ENCODE data around the gene IL6ST.

IL6ST gene

DNA sequence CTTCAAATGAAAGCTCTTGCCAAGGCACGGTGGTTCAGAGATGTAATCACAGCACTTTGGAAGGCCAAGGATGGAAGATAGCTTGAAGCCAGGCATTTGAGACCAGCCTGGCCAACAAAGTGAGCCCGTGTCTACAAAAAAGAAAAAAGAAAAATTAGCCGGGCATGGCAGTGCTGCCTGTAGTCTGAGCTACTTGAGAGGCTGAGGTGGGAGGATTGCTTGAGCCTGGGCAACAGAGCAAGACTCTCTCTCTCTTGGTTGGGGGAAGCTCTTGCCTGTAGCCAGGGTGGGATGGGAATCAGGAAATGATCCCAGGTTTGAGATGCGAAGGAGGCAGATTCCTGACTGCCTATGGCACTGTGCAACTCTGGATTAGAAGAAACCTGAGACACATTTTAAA, 62.1 kb downstream of the IL6ST start:
- Histone ChIP-seq H3K27ac (ENCODE audit: extremely low read depth, low read depth, low read length) (no peak overlapping the region), H3K9me3 (ENCODE audit: control insufficient read depth, insufficient read depth, low read depth, low read length) (no peaks in the 10 kb centered on the region), H3K36me3 (ENCODE audit: control insufficient read depth in 2 of 2, insufficient read depth in 1 of 2, low read length in 2 of 2) (no peaks in the 10 kb centered on the region), H3K4me1 (ENCODE audit: control insufficient read depth, insufficient read depth, low read length) (no peaks in the 10 kb centered on the region), H3K4me3 (ENCODE audit: low read depth, low read length) (no peak overlapping the region)
- no peak for TF ChIP-seq SP7 (tag by site-specific recombination; IDR thresholded peaks at IDR 0.05)
- TF ChIP-seq PBX3 (CRISPR knock-in tag; IDR thresholded peaks at IDR 0.05), result no peak
- TF ChIP-seq, protein P1, sequence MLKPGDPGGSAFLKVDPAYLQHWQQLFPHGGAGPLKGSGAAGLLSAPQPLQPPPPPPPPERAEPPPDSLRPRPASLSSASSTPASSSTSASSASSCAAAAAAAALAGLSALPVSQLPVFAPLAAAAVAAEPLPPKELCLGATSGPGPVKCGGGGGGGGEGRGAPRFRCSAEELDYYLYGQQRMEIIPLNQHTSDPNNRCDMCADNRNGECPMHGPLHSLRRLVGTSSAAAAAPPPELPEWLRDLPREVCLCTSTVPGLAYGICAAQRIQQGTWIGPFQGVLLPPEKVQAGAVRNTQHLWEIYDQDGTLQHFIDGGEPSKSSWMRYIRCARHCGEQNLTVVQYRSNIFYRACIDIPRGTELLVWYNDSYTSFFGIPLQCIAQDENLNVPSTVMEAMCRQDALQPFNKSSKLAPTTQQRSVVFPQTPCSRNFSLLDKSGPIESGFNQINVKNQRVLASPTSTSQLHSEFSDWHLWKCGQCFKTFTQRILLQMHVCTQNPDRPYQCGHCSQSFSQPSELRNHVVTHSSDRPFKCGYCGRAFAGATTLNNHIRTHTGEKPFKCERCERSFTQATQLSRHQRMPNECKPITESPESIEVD (tag by site-specific recombination; IDR thresholded peaks at IDR 0.05), result no peak
- no peak for TF ChIP-seq TCF7L2 (IDR thresholded peaks at IDR 0.05; ENCODE audit: borderline replicate concordance, low read depth, low read length)
- TF ChIP-seq, protein P2, sequence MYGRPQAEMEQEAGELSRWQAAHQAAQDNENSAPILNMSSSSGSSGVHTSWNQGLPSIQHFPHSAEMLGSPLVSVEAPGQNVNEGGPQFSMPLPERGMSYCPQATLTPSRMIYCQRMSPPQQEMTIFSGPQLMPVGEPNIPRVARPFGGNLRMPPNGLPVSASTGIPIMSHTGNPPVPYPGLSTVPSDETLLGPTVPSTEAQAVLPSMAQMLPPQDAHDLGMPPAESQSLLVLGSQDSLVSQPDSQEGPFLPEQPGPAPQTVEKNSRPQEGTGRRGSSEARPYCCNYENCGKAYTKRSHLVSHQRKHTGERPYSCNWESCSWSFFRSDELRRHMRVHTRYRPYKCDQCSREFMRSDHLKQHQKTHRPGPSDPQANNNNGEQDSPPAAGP (tag by site-specific recombination; IDR thresholded peaks at IDR 0.05), result no peak
- TF ChIP-seq ZNF24 (tag by site-specific recombination; IDR thresholded peaks at IDR 0.05), result no peak
- TF ChIP-seq ZXDB (tag by site-specific recombination; IDR thresholded peaks at IDR 0.05), result no peak
- TF ChIP-seq ZNF560 (tag by site-specific recombination; IDR thresholded peaks at IDR 0.05; ENCODE audit: borderline replicate concordance), result no peak
- TF ChIP-seq ZNF571 (tag by site-specific recombination; IDR thresholded peaks at IDR 0.05), result no peak
- TF ChIP-seq, protein P3, sequence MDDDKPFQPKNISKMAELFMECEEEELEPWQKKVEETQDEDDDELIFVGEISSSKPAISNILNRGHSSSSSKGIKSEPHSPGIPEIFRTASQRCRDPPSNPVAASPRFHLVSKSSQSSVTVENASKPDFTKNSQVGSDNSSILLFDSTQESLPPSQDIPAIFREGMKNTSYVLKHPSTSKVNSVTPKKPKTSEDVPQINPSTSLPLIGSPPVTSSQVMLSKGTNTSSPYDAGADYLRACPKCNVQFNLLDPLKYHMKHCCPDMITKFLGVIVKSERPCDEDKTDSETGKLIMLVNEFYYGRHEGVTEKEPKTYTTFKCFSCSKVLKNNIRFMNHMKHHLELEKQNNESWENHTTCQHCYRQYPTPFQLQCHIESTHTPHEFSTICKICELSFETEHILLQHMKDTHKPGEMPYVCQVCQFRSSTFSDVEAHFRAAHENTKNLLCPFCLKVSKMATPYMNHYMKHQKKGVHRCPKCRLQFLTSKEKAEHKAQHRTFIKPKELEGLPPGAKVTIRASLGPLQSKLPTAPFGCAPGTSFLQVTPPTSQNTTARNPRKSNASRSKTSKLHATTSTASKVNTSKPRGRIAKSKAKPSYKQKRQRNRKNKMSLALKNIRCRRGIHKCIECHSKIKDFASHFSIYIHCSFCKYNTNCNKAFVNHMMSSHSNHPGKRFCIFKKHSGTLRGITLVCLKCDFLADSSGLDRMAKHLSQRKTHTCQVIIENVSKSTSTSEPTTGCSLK (tag by site-specific recombination; IDR thresholded peaks at IDR 0.05), result no peak
- TF ChIP-seq KLF1 (tag by site-specific recombination; IDR thresholded peaks at IDR 0.05), result no peak
- TF ChIP-seq KLF10 (tag by site-specific recombination; IDR thresholded peaks at IDR 0.05), result no peak
- no peak for TF ChIP-seq ZNF19 (tag by site-specific recombination; IDR thresholded peaks at IDR 0.05; ENCODE audit: low read depth)
- no peak for TF ChIP-seq ZNF549 (tag by site-specific recombination; IDR thresholded peaks at IDR 0.05)
- POLR2A ChIA-PET, result no interaction called here
- CTCF ChIA-PET, result interaction anchor here (0.6 to 1.7 kb wide), 5 partner anchors 114 to 332 kb away, joined by 3 to 5 read pairs (median 3); no protein-coding TSS in a partner anchor

DNA sequence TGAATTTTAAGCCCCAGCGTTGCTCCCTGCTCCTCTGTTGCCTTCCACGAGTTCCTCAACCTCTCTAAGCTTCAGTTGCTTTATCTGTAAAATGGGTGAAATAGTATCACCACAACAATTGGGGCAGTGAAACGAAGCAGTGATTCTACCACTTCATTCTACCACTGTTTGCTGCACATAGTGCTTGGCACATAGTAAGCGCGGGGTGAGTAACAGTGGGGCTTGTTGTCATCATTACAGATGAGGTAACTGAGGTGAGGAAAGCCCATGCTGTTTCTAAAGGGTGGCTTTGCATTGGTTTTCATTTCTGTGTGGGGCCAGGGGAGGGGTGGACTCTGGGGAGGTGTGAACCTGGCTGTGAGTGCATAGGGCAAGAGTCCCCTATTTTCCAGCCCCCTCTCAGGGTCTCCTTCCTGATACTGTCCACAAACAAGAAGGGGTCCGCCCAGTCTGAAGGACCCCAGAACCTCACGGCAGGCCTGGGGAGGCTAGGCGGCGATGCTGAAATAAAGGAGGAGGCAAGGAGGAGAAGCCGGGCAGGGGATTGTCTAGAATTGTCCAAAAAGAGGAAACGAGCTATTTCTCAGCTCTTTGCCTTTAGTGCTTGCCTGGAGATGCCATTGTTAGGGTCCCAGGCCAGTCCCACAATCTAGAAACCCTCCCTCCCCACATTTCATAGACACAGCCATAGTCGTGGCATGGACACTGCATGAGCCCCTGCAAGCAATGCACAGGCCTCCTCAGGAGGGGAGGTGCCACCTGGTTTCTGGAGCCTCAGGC, 65.6 kb downstream of the IL6ST start:
- CTCF ChIA-PET, result interaction anchor here (1.1 kb wide), 1 partner anchor 272 kb away, joined by 5 read pairs; no protein-coding TSS in a partner anchor
- no peaks in the 10 kb centered on the region for H3K9me3 ChIP-seq (ENCODE audit: control insufficient read depth, insufficient read depth, low read depth, low read length)
- no peak overlapping the region for H3K27ac ChIP-seq (ENCODE audit: extremely low read depth, low read depth, low read length)
- POLR2A ChIA-PET, result no interaction called here
- no peak overlapping the region for H3K4me3 ChIP-seq (ENCODE audit: low read depth, low read length)
- no peaks in the 10 kb centered on the region for H3K4me1 ChIP-seq (ENCODE audit: control insufficient read depth, insufficient read depth, low read length)
- no peaks in the 10 kb centered on the region for H3K36me3 ChIP-seq (ENCODE audit: control insufficient read depth in 2 of 2, insufficient read depth in 1 of 2, low read length in 2 of 2)
- TF ChIP-seq ZNF48 (tag by site-specific recombination; IDR thresholded peaks at IDR 0.05) (no peak), ZNF121 (tag by site-specific recombination; IDR thresholded peaks at IDR 0.05) (no peak), ZNF560 (tag by site-specific recombination; IDR thresholded peaks at IDR 0.05; ENCODE audit: borderline replicate concordance) (no peak), OVOL3 (tag by site-specific recombination; IDR thresholded peaks at IDR 0.05) (no peak), ZNF623 (tag by site-specific recombination; IDR thresholded peaks at IDR 0.05) (no peak), ZNF266 (tag by site-specific recombination; IDR thresholded peaks at IDR 0.05; ENCODE audit: low read depth) (no peak), TRIM28 (IDR thresholded peaks at IDR 0.05; ENCODE audit: borderline replicate concordance, low read length) (no peak), ZNF157 (tag by site-specific recombination; IDR thresholded peaks at IDR 0.05) (no peak), YY1 (tag by site-specific recombination; IDR thresholded peaks at IDR 0.05) (no peak), ZNF777 (tag by site-specific recombination; IDR thresholded peaks at IDR 0.05; ENCODE audit: borderline replicate concordance) (no peak), ZNF10 (tag by site-specific recombination; IDR thresholded peaks at IDR 0.05) (no peak), ZNF24 (tag by site-specific recombination; IDR thresholded peaks at IDR 0.05) (no peak)
- TF ChIP-seq, protein P4, sequence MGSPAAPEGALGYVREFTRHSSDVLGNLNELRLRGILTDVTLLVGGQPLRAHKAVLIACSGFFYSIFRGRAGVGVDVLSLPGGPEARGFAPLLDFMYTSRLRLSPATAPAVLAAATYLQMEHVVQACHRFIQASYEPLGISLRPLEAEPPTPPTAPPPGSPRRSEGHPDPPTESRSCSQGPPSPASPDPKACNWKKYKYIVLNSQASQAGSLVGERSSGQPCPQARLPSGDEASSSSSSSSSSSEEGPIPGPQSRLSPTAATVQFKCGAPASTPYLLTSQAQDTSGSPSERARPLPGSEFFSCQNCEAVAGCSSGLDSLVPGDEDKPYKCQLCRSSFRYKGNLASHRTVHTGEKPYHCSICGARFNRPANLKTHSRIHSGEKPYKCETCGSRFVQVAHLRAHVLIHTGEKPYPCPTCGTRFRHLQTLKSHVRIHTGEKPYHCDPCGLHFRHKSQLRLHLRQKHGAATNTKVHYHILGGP (tag by site-specific recombination; IDR thresholded peaks at IDR 0.05), result no peak
- TF ChIP-seq, protein P5, sequence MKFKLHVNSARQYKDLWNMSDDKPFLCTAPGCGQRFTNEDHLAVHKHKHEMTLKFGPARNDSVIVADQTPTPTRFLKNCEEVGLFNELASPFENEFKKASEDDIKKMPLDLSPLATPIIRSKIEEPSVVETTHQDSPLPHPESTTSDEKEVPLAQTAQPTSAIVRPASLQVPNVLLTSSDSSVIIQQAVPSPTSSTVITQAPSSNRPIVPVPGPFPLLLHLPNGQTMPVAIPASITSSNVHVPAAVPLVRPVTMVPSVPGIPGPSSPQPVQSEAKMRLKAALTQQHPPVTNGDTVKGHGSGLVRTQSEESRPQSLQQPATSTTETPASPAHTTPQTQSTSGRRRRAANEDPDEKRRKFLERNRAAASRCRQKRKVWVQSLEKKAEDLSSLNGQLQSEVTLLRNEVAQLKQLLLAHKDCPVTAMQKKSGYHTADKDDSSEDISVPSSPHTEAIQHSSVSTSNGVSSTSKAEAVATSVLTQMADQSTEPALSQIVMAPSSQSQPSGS (tag by site-specific recombination; IDR thresholded peaks at IDR 0.05; ENCODE audit: low read depth), result no peak

All from HEK293 (cell line).